GM10248 (cell line): Measurements from ENCODE around the gene DPF1.

ENCODE experiments used
- CTCF ChIA-PET: fragments of 300-600 bp; sonication (Branson Sonifier 250); formaldehyde crosslinking; extraction: SDS; loops from one replicate; lab custom pipeline; 2021; ENCODE audit warnings: antibody characterized with exemption; lab: Yijun Ruan, JAX
- POLR2A ChIA-PET: fragments of 350-650 bp; sonication (Branson Sonifier 250); formaldehyde crosslinking; extraction: SDS; loops from one replicate; lab custom pipeline; 2020; ENCODE audit warnings: antibody characterized with exemption; lab: Yijun Ruan, JAX
- DNase-seq: peaks from one replicate; pipeline ENCODE4 v3.0.0; 2012; ENCODE audit errors: extremely low spot score
- CTCF ChIP-seq: IDR thresholded peaks from 2 replicates; pipeline ENCODE4 v1.5.1; 2012; ENCODE audit warnings: mild to moderate bottlenecking, low read depth; ENCODE audit errors: extremely low read depth, missing control alignments, control extremely low read depth

DPF1 gene

DNA sequence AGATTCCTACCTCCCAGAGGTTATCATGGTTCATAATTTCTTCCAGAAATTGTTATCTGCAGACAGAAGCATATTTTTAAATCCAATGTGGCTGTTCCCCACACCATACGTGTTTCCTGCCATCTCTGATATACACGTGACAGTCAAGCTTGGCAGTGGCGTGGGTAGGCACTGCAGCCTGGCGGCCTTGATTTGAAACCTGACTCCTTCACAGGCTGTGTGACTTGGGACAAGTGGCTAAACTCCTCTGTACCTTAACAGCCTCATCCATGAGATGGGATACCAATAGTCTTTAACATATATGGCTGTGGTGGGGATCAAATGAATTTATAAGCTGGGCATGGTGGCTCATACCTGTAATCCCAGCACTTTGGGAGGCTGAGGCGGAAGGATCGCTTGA, 33.2 kb downstream of the DPF1 start:
- no peak for DNase-seq
- CTCF ChIA-PET: interaction anchor here (0.7 to 1.4 kb wide), 2 partner anchors 10 kb away, joined by 3 read pairs; no protein-coding TSS in a partner anchor
- POLR2A ChIA-PET: no interaction called here
- TF ChIP-seq CTCF: no peak

- ChIA-PET CTCF (interaction anchor here (0.7 to 1.4 kb wide), 2 partner anchors 9 to 11 kb away, joined by 3 read pairs; no protein-coding TSS in a partner anchor), POLR2A (no interaction called here)
- no peak for TF ChIP-seq CTCF
- DNase-seq: no peak
These were observed 34.0 kb downstream of the DPF1 start for GRCh38 chr19:38190061-38190460.

- ChIA-PET POLR2A (no interaction called here), CTCF (no interaction called here)
- DNase-seq: no peak
- TF ChIP-seq CTCF: no peak
These were observed 38.5 kb downstream of the DPF1 start for GRCh38 chr19:38185562-38185961.

DNA sequence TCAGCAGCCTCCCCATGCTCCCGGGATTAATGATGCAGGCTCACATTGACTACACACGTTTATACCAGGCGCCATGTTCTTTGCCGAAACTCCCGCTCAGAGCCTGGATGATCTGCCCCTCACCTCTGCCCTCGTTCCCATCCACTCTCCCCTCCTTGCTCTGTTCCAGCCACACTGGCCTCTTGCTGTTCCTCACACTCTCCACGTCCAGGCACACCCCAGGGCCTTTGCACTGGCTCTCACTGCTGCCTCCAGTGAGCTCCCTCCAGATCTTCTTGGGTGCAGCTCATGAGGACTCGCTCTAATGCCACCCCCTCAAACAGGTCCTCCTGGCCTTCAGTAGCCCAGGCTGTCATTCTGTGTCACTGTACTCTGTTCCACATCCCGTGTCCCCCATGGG, 39.2 kb downstream of the DPF1 start:
- POLR2A ChIA-PET: interaction anchor here (0.6 kb wide), 1 partner anchor 9 kb away, joined by 3 read pairs; no protein-coding TSS in a partner anchor
- no peak for DNase-seq
- TF ChIP-seq CTCF: no peak
- CTCF ChIA-PET: interaction anchor here (1.7 kb wide), 1 partner anchor 42 kb away, joined by 3 read pairs; no protein-coding TSS in a partner anchor

DNA sequence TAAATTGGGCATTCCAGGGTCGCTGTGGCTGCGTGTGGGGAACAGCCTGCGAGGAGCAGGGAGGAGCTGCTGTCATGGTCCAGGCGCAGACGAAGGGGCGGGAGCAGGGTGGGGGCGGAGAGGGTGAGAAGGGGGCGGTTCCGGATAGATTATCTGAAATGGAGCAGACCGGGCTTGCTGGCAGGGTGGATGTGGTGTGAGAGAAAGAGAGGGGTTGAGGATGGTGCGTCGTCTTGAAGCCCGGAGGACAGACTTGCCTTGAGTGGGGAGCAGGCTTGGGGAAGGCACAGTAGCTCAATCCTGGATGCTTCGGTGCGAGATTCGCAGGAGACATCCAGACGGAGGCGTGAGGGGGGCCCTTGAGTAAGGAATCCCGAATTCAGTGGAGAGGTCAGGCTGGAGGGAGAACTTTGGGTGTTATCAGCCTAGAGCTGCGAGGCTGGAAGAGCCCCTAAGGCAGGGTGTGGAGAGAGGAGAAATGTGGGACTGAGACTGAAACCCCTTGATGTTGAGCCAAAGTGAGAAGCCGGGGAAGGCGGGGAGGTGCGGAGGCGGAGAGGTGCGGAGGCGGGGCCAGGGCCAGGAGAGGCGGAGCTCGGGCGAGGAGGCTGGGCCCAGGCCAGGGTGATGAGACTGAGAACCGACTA, 40.6 kb downstream of the DPF1 start:
- no peak for TF ChIP-seq CTCF
- ChIA-PET CTCF (interaction anchor here (0.7 to 1.7 kb wide), 4 partner anchors 14 to 281 kb away, joined by 3 to 7 read pairs (median 3); no protein-coding TSS in a partner anchor), POLR2A (no interaction called here)
- no peak for DNase-seq

DNA sequence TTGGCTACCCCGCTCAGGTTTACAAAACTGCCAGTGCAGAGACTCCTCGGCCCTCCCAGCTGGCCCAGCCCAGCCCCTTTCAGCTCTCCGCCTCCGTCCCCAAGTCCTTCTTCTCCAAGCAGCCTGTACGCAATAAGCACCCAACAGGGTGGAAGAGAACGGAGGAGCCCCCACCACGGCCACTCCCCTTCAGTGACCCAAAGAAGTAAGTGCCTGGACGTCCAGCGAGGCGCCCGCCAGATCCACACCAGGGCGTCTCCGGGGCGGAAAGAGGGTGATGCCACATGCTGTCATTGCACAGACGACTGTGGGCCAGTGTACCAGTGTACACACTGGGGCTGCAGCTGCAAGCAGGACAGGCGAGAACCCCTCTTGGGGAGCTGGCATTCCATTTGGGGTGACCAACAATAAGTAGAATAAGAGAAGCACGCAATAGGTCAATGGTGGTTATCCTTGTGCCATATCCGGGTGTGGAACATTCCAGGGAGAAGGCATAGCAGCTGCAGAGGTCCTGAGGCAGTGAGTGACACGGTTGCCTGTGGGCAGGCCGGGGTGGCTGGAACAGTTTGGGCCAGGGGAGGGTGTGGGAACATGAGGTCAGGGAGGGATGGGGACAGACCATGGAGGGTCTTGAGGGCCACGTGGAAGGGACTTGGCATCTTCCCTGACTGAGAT, 41.3 kb downstream of the DPF1 start:
- POLR2A ChIA-PET: no interaction called here
- TF ChIP-seq CTCF: no peak
- CTCF ChIA-PET: interaction anchor here (1.5 kb wide), 3 partner anchors 18 to 283 kb away, joined by 3 to 7 read pairs (median 3); no protein-coding TSS in a partner anchor
- DNase-seq: no peak
